Measurements from ENCODE around the gene CAPS2. TPM values are rescaled to one million over a fixed set of nuclear protein-coding genes. Genes with fewer than 3 reads are reported as not detected.

CAPS2 gene
- total and polyA plus RNA-seq, 12 donors, result 1.4 to 16.0 (median 12.6) TPM

- TF ChIP-seq CTCF (IDR thresholded peaks at IDR 0.05), result no peak
- Histone ChIP-seq H3K27me3 (no peaks in the 10 kb centered on the region), H3K9me3 (peaks cover 0 to 10% (median 0%) of the 10 kb centered on the region in 11 donors), H3K27ac (no peak overlapping the region), H3K4me1 (no peaks in the 10 kb centered on the region), H3K36me3 (peaks cover 0 to 32% (median 3%) of the 10 kb centered on the region in 9 donors), H3K4me3 (no peak overlapping the region)
- intact Hi-C loops (cut with DNase I), result no loop called here
- DNase-seq, result no peak
- peak in 1 of 8 donors; percentile 56 for ATAC-seq
- WGBS, 2 donors, result 89 to 95% methylated on average over 2 of the region's 2 CpGs
Measured at GRCh38 chr12:75308279-75308678, 21.8 kb downstream of the CAPS2 start.

GRCh38 chr12:75305412-75306332 is 24.5 kb downstream of the CAPS2 start:
- WGBS, 2 donors, result 95 to 96% methylated on average over 51 to 56 of the region's 56 CpGs
- no peak for ATAC-seq
- Histone ChIP-seq H3K9me3 (peaks cover 0 to 10% (median 0%) of the 10 kb centered on the region in 11 donors), H3K4me1 (no peaks in the 10 kb centered on the region), H3K27me3 (no peaks in the 10 kb centered on the region), H3K36me3 (peaks cover 0 to 29% (median 3%) of the 10 kb centered on the region in 9 donors), H3K4me3 (no peak overlapping the region), H3K27ac (no peak overlapping the region)
- no peak for TF ChIP-seq CTCF (IDR thresholded peaks at IDR 0.05)
- no peak for DNase-seq
- intact Hi-C loops (cut with DNase I), result no loop called here

GRCh38 chr12:75302781-75303180 is 27.3 kb downstream of the CAPS2 start:
- Histone ChIP-seq H3K27ac (no peak overlapping the region), H3K36me3 (peaks cover 0 to 39% (median 0%) of the 10 kb centered on the region in 9 donors), H3K4me3 (no peak overlapping the region), H3K4me1 (no peaks in the 10 kb centered on the region), H3K27me3 (no peaks in the 10 kb centered on the region), H3K9me3 (peaks cover 0 to 10% (median 0%) of the 10 kb centered on the region in 11 donors)
- no peak for ATAC-seq
- intact Hi-C loops (cut with DNase I), result no loop called here
- no peak for TF ChIP-seq CTCF (IDR thresholded peaks at IDR 0.05)
- no peak for DNase-seq

- H3K9me3 ChIP-seq, result peaks cover 0 to 10% (median 0%) of the 10 kb centered on the region in 11 donors
- intact Hi-C loops (cut with DNase I), result no loop called here
- no peak for TF ChIP-seq CTCF (IDR thresholded peaks at IDR 0.05)
- H3K27ac ChIP-seq, result no peak overlapping the region
- ATAC-seq, result no peak
- 88 to 92% methylated on average over 2 of the region's 2 CpGs for WGBS, 2 donors
- H3K4me1 ChIP-seq, result no peaks in the 10 kb centered on the region
- no peak overlapping the region for H3K4me3 ChIP-seq
- H3K27me3 ChIP-seq, result no peaks in the 10 kb centered on the region
- peaks cover 0 to 39% (median 0%) of the 10 kb centered on the region in 9 donors for H3K36me3 ChIP-seq
- DNase-seq, result no peak
Measured at GRCh38 chr12:75302225-75302624, 27.9 kb downstream of the CAPS2 start.

All from heart right ventricle (tissue), 16 donors.